HUES64 (cell line): ENCODE measurements around the gene FBXO11.
A peak's percentile ranks its signal among the peaks of the same experiment; 100 is the strongest.

Experiments
- H3K27ac ChIP-seq: 2 replicates; pipeline ENCODE4 v1.7.0; 2013; ENCODE audit warnings: low read depth, low read length, inconsistent platforms
- H3K27me3 ChIP-seq: 2 replicates; pipeline ENCODE4 v1.6.1; 2013; ENCODE audit warnings: mild to moderate bottlenecking, low read length; ENCODE audit not compliant: insufficient read depth
- H3K36me3 ChIP-seq: 2 replicates; pipeline ENCODE4 v1.6.1; 2013; ENCODE audit warnings: mild to moderate bottlenecking, low read length; ENCODE audit not compliant: insufficient read depth
- H3K4me1 ChIP-seq: 2 replicates; pipeline ENCODE4 v1.6.1; 2013; ENCODE audit warnings: mild to moderate bottlenecking, low read length, moderate library complexity; ENCODE audit not compliant: insufficient read depth
- H3K4me3 ChIP-seq: 2 replicates; pipeline ENCODE4 v1.5.1; 2013; ENCODE audit warnings: mild to moderate bottlenecking, low read length, moderate library complexity
- H3K9ac ChIP-seq: 2 replicates; pipeline ENCODE4 v1.6.1; 2013; ENCODE audit warnings: mild to moderate bottlenecking, low read depth, low read length
- H3K9me3 ChIP-seq: 2 replicates; pipeline ENCODE4 v1.6.1; 2013; ENCODE audit warnings: low read depth, low read length; ENCODE audit not compliant: insufficient read depth
- WGBS: fragments of 150-250, 120-280 bp; methylation state at CpG from one replicate; pipeline ENCODE4 v1.1.7; 2013; ENCODE audit warnings: missing lambda C conversion rate; 5-methylcytosine and 5-hydroxymethylcytosine counted together

FBXO11 gene

DNA sequence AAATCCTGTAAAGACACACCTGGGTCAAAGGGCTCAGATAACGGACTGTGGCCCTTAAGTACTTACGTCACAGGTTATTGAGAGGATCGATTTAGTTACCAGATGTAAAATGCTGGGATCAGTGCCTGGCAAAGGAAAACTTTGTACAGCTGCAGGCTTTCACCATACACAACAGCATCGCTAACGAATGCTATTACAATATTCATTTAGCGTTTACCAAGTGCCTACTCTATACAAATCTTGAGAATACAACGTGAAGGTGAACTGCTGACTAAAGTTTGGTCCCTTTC, 124.0 kb downstream of the FBXO11 start:
- Histone ChIP-seq H3K4me3 (peak overlapping the region; percentile 100), H3K4me1 (peaks cover 6% of the 10 kb centered on the region), H3K27ac (peak overlapping the region; percentile 100), H3K9ac (peak overlapping the region; percentile 100), H3K9me3 (no peaks in the 10 kb centered on the region), H3K36me3 (peaks cover 12% of the 10 kb centered on the region), H3K27me3 (no peaks in the 10 kb centered on the region)
- WGBS, result 24% methylated on average over 7 of the region's 7 CpGs

DNA sequence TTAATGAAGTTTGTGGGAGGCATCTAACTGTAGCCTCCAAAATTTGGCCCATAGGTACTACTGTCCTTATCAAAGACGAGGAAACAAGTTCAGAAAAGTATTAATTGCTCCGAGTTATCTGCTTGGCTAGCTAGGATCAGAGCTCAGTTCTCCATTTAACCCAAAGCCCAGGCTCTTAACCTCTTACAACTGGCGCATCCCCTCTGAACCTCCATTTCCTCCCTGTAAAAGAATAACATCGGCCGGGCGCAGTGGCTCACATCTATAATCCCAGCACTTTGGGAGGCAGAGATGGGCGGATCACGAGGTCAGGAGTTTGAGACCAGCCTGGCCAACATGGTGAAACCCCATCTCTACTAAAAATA, 126.9 kb downstream of the FBXO11 start:
- H3K4me1 ChIP-seq, result no peaks in the 10 kb centered on the region
- no peaks in the 10 kb centered on the region for H3K36me3 ChIP-seq
- WGBS, result 92% methylated on average over 8 of the region's 8 CpGs
- no peak overlapping the region for H3K4me3 ChIP-seq
- no peaks in the 10 kb centered on the region for H3K27me3 ChIP-seq
- H3K9me3 ChIP-seq, result no peaks in the 10 kb centered on the region
- no peak overlapping the region for H3K9ac ChIP-seq
- no peak overlapping the region for H3K27ac ChIP-seq

- Histone ChIP-seq H3K4me1 (no peaks in the 10 kb centered on the region), H3K27ac (no peak overlapping the region), H3K36me3 (no peaks in the 10 kb centered on the region), H3K27me3 (no peaks in the 10 kb centered on the region), H3K9me3 (no peaks in the 10 kb centered on the region), H3K4me3 (no peak overlapping the region), H3K9ac (no peak overlapping the region)
- 81% methylated on average over 7 of the region's 8 CpGs for WGBS
These were observed 127.4 kb downstream of the FBXO11 start for GRCh38 chr2:47778698-47779425.

GRCh38 chr2:47777277-47777937, 128.9 kb downstream of the FBXO11 start:
- no peaks in the 10 kb centered on the region for H3K36me3 ChIP-seq
- H3K27me3 ChIP-seq, result no peaks in the 10 kb centered on the region
- H3K4me1 ChIP-seq, result no peaks in the 10 kb centered on the region
- no peak overlapping the region for H3K9ac ChIP-seq
- no peak overlapping the region for H3K4me3 ChIP-seq
- 90% methylated on average over 13 of the region's 13 CpGs for WGBS
- no peak overlapping the region for H3K27ac ChIP-seq
- H3K9me3 ChIP-seq, result no peaks in the 10 kb centered on the region

- H3K27ac ChIP-seq, result no peak overlapping the region
- no peaks in the 10 kb centered on the region for H3K36me3 ChIP-seq
- H3K9me3 ChIP-seq, result peaks cover 6% of the 10 kb centered on the region; the same call in 1 of the 2 replicates
- no peak overlapping the region for H3K9ac ChIP-seq
- no peak overlapping the region for H3K4me3 ChIP-seq
- no peaks in the 10 kb centered on the region for H3K4me1 ChIP-seq
- no peaks in the 10 kb centered on the region for H3K27me3 ChIP-seq
These were observed 131.7 kb downstream of the FBXO11 start for GRCh38 chr2:47774567-47774966.

DNA sequence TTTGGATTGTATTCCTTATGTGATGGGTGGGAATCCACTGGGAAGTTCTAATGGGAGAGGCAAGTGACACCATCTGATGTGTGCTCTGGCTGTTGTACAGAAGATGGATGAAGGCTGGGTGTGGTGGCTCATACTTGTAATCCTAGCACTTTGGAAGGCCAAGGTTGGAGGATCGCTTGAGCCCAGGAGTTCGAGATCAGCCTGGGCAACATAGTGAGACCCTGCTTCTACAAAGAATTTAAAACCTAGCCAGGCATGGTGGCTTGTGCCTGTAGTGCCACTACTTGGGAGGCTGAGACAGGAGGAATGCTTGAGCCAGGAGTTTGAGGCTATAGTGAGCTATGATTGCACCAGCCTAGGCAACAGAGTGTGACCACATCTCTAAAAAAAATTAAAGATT, 134.0 kb downstream of the FBXO11 start:
- peaks cover 6% of the 10 kb centered on the region; the same call in 1 of the 2 replicates for H3K9me3 ChIP-seq
- H3K27me3 ChIP-seq, result no peaks in the 10 kb centered on the region
- H3K27ac ChIP-seq, result no peak overlapping the region
- H3K4me3 ChIP-seq, result no peak overlapping the region
- H3K36me3 ChIP-seq, result no peaks in the 10 kb centered on the region
- no peak overlapping the region for H3K9ac ChIP-seq
- 100% methylated on average over 2 of the region's 2 CpGs for WGBS
- no peaks in the 10 kb centered on the region for H3K4me1 ChIP-seq

GRCh38 chr2:47771211-47771610, 135.1 kb downstream of the FBXO11 start:
- Histone ChIP-seq H3K4me1 (no peaks in the 10 kb centered on the region), H3K9ac (no peak overlapping the region), H3K9me3 (peaks cover 6% of the 10 kb centered on the region; the same call in 1 of the 2 replicates), H3K4me3 (no peak overlapping the region), H3K27me3 (no peaks in the 10 kb centered on the region), H3K36me3 (no peaks in the 10 kb centered on the region), H3K27ac (no peak overlapping the region)

DNA sequence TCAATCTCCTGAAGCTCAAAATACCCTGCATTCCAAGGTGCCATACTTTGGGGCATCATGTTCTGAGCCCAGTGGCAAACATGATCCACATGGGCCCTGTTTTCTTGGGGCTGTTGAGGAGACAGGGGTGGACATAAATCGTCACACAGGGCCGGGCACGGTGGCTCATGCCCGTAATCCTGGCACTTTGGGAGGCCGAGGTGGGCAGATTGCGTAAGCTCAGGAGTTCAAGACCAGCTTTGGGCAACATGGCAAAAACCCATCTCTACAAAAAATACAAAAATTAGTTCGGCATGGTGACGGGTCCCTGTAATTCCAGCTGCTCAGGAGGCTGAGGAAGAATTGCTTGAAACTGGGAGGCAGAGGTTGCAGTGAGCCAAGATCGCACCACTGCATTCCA, 137.0 kb downstream of the FBXO11 start:
- H3K4me1 ChIP-seq, result no peaks in the 10 kb centered on the region
- WGBS, result 96% methylated on average over 9 of the region's 9 CpGs
- no peaks in the 10 kb centered on the region for H3K36me3 ChIP-seq
- H3K27ac ChIP-seq, result no peak overlapping the region
- peaks cover 6% of the 10 kb centered on the region; the same call in 1 of the 2 replicates for H3K9me3 ChIP-seq
- H3K9ac ChIP-seq, result no peak overlapping the region
- H3K27me3 ChIP-seq, result no peaks in the 10 kb centered on the region
- H3K4me3 ChIP-seq, result no peak overlapping the region

DNA sequence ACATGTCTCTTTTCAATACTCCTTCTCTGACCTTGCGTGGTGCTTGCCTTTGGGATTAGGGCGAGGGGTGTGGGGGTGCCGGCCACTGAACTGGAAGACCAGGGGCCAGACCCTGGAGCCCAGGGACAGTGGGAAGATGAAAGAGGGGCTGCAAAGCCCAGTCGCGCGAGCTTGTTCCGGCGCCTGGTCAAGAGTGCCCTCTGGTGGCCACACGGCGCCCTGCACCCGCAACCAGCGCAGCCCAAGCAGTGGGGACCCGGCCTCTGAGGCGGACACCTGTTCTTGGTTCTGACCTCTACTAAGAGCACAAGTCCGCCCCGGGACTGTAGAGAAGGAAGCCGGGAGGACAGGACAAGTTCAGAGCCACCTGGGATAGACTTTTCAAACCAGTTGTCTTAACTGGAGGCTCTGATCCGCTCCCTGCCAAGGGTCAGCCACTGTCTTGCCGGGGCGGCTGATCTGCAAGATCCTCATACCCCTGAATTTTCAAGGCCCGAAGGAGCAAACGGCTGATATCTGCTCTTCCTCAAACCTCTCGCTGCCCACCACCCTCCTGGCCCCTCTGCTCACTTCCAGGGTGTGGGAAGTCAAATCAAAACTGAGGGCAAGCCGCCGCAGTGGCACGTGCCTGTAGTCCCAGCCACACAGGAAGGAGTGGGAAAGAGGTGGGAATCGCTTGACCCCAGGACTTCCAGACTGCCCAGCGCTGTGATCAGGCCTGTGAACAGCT, 138.3 kb downstream of the FBXO11 start:
- 45% methylated on average over 28 of the region's 28 CpGs for WGBS
- Histone ChIP-seq H3K4me3 (no peak overlapping the region), H3K36me3 (no peaks in the 10 kb centered on the region), H3K27me3 (no peaks in the 10 kb centered on the region), H3K27ac (no peak overlapping the region), H3K9me3 (peaks cover 6% of the 10 kb centered on the region; the same call in 1 of the 2 replicates), H3K9ac (no peak overlapping the region), H3K4me1 (no peaks in the 10 kb centered on the region)

DNA sequence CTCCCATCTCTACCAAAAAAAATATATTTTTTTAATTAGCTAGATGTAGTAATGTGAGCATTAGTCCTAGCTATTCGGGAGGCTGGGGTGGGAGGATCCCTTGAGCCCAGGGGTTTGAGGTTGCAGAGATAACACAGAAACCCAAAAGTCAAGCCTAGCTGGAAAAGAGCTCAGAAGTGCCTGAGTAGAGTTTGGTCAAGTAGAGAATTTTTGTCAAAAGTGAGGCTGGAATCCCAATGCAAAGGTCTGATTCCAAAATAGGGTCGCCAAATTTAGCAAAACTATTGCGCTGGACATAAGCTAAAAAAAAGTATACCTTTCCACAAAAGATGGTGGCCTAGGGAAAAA, 138.8 kb downstream of the FBXO11 start:
- 88% methylated on average over 3 of the region's 3 CpGs for WGBS
- H3K4me1 ChIP-seq, result no peaks in the 10 kb centered on the region
- peaks cover 6% of the 10 kb centered on the region; the same call in 1 of the 2 replicates for H3K9me3 ChIP-seq
- no peaks in the 10 kb centered on the region for H3K27me3 ChIP-seq
- no peak overlapping the region for H3K4me3 ChIP-seq
- H3K9ac ChIP-seq, result no peak overlapping the region
- H3K27ac ChIP-seq, result no peak overlapping the region
- H3K36me3 ChIP-seq, result no peaks in the 10 kb centered on the region

DNA sequence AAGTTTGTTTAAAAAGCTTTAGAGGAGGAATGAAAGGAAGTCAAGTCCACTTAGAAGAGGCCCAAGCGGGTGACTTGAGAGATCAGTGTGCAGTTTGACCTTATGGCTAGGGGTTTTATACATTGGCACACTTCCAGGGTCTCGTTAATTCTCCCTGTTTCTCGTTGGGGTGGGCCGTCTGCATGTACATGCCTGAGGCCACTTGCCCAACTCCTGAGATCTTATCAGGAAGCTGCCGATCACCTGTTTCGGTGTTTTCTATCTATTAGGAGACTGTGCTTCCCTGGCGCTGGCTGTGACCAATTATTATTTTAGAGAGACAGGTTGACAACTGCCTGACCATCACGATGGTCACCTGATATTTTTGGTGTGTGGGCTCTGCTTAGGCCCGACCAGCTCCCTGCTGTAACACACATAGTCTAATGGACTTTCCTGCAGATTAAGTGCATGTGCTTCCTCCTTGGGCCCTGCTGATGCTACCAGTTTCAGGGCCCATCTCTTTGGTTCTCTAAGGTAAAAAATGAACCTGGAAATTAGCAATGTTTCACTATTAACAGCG, 154.4 kb downstream of the FBXO11 start:
- no peak overlapping the region for H3K9ac ChIP-seq
- 94% methylated on average over 10 of the region's 10 CpGs for WGBS
- no peaks in the 10 kb centered on the region for H3K27me3 ChIP-seq
- no peaks in the 10 kb centered on the region for H3K36me3 ChIP-seq
- H3K4me1 ChIP-seq, result peaks cover 9% of the 10 kb centered on the region
- H3K9me3 ChIP-seq, result peaks cover 22% of the 10 kb centered on the region
- H3K4me3 ChIP-seq, result no peak overlapping the region
- H3K27ac ChIP-seq, result no peak overlapping the region
